Ishikawa (cell line): Measurements from ENCODE around the gene CCT5.
A peak's percentile ranks its signal among the peaks of the same experiment; 100 is the strongest.

ENCODE experiments used
- CEBPB ChIP-seq: IDR thresholded peaks from 2 replicates; pipeline ENCODE4 v1.6.1; 2012
- CREB1 ChIP-seq: IDR thresholded peaks from 2 replicates; pipeline ENCODE4 v1.6.1; 2012; ENCODE audit warnings: low read depth
- EGR1 ChIP-seq: IDR thresholded peaks from 2 replicates; pipeline ENCODE4 v1.6.1; 2012
- EP300 ChIP-seq: IDR thresholded peaks from 2 replicates; pipeline ENCODE4 v1.6.1; 2012; ENCODE audit warnings: borderline replicate concordance
- FOXM1 ChIP-seq: IDR thresholded peaks from 2 replicates; pipeline ENCODE4 v1.6.1; 2012; ENCODE audit warnings: low read depth, borderline replicate concordance
- NFIC ChIP-seq: IDR thresholded peaks from 2 replicates; pipeline ENCODE4 v1.6.1; 2012
- RAD21 ChIP-seq: IDR thresholded peaks from 2 replicates; pipeline ENCODE4 v1.6.1; 2012; ENCODE audit warnings: low read depth
- TAF1 ChIP-seq: IDR thresholded peaks from 2 replicates; pipeline ENCODE4 v1.6.1; 2012; ENCODE audit warnings: low read depth, mild to moderate bottlenecking
- TCF12 ChIP-seq: IDR thresholded peaks from 2 replicates; pipeline ENCODE4 v1.6.1; 2012; ENCODE audit warnings: low read depth
- TEAD4 ChIP-seq: IDR thresholded peaks from 2 replicates; pipeline ENCODE4 v1.6.1; 2012
- YY1 ChIP-seq: IDR thresholded peaks from 2 replicates; pipeline ENCODE4 v1.6.1; 2012; ENCODE audit warnings: low read depth
- ZBTB7A ChIP-seq: IDR thresholded peaks from 2 replicates; pipeline ENCODE4 v1.6.1; 2012; ENCODE audit warnings: low read depth
- TF ChIP-seq, protein P1 (sequence below): IDR thresholded peaks from 2 replicates; pipeline ENCODE4 v1.6.1; 2012
- TF ChIP-seq, protein P2 (sequence below): IDR thresholded peaks from 2 replicates; pipeline ENCODE4 v1.6.1; 2012; ENCODE audit warnings: low read depth, mild to moderate bottlenecking
- TF ChIP-seq, protein P3 (sequence below): IDR thresholded peaks from 2 replicates; pipeline ENCODE4 v1.6.1; 2012

Gene CCT5

DNA sequence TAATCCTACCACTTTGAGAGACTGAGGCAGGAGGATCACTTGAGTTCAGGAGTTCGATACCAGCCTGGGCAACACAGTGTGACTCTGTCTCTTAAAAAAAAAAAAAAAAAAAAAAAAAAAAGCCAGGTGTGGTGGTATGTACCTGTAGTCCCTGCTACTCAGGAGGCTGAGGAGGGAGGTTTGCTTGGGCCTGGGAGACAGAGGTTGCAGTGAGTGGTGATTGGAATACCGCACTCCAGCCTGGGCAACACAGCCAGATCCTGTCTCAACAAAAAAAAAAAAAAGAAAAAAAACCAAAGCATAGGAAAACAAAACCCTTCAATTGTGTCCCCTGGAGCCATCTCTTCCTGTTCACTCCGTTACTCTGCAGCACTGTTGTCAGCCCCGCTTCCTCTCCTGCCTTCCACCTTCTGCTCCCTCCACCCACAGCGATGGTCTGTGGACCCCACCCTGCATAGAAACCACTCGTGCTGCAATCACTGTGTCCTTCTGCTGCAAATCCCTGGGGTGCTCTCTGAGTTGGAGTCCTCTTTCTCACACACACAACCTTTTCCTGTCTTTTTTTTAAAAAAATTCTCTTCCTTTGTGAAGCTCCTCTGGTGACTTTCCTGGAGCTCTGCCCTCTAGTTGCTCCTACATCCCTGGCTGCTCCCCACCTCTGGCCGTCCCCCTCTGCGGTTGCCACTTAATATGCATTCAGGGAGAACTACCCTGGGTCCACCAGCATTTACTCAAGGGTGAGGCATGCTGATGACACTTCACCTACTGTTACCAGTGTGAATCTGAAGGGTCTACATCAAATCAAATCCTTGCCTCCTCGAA lies 22.2 kb downstream of the CCT5 start:
- TF ChIP-seq FOXM1, result no peak
- no peak for TF ChIP-seq CREB1
- no peak for TF ChIP-seq ZBTB7A

DNA sequence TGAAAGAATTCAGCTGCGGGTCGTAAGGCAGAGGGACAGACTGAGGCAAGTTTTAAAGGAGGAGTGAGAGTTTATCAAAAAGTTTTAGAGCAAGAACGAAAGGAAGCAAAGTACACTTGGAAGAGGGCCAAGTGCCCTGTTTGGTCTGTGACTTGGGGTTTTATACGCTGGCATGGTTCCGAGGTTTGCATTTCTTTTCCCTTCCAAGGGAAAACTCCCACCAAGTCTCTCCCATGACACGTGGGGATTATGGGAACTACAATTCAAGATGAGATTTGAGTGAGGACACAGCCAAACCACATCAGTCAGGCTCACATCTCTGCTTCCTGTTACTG lies 22.8 kb downstream of the CCT5 start:
- 0 out of 2 replicates have a peak, but pooled peaks have one; percentile 16 for TF ChIP-seq NFIC

DNA sequence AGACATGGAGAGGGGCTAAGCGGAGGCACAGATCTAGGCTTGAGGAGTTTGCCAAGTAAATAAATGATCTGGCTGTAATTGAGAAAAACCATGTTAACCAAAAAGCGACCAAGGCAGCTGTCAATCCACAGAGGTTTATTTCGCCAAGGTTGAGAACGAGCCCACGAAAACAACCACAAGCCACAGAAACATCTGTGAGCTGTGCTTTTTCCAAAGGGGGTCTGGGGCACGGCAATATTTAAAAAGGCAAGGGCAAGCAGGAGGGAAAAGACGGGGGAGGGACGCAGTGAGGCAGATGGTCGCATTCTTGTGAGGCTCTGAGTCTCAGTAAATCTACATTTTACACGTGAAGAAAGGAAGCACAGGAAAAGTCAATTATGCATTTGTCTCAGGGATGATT lies 25.4 kb downstream of the CCT5 start:
- TF ChIP-seq, protein P1, sequence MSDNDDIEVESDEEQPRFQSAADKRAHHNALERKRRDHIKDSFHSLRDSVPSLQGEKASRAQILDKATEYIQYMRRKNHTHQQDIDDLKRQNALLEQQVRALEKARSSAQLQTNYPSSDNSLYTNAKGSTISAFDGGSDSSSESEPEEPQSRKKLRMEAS, result no peak
- no peak for TF ChIP-seq TCF12
- no peak for TF ChIP-seq EP300
- TF ChIP-seq ZBTB7A, result no peak
- no peak for TF ChIP-seq TEAD4
- TF ChIP-seq, protein P2, sequence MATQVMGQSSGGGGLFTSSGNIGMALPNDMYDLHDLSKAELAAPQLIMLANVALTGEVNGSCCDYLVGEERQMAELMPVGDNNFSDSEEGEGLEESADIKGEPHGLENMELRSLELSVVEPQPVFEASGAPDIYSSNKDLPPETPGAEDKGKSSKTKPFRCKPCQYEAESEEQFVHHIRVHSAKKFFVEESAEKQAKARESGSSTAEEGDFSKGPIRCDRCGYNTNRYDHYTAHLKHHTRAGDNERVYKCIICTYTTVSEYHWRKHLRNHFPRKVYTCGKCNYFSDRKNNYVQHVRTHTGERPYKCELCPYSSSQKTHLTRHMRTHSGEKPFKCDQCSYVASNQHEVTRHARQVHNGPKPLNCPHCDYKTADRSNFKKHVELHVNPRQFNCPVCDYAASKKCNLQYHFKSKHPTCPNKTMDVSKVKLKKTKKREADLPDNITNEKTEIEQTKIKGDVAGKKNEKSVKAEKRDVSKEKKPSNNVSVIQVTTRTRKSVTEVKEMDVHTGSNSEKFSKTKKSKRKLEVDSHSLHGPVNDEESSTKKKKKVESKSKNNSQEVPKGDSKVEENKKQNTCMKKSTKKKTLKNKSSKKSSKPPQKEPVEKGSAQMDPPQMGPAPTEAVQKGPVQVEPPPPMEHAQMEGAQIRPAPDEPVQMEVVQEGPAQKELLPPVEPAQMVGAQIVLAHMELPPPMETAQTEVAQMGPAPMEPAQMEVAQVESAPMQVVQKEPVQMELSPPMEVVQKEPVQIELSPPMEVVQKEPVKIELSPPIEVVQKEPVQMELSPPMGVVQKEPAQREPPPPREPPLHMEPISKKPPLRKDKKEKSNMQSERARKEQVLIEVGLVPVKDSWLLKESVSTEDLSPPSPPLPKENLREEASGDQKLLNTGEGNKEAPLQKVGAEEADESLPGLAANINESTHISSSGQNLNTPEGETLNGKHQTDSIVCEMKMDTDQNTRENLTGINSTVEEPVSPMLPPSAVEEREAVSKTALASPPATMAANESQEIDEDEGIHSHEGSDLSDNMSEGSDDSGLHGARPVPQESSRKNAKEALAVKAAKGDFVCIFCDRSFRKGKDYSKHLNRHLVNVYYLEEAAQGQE, result no peak

DNA sequence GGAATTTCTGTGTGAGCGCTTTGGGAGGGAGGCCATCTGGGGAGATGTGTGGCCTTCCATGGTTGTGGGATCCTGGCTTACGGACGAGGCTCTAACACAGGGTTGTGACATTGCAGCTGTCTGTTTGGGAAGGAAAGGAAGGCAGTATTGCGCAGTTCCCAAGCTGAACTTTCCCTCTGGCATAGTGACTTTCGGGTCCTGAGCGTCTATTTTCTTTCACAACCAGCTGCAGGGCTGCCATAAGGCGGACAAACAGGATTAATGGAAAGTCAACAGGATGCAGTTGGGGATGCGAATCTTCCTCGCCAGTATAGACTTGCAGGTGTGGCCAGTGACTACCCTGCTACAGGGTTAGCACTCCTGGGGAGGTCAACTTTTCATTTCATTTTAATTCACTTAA lies 25.9 kb downstream of the CCT5 start:
- TF ChIP-seq CEBPB (no peak), CREB1 (no peak), EP300 (no peak), ZBTB7A (no peak), YY1 (no peak), FOXM1 (no peak), TCF12 (no peak), EGR1 (no peak), NFIC (no peak), TAF1 (no peak), TEAD4 (no peak), RAD21 (no peak)
- TF ChIP-seq, protein P2, result no peak
- TF ChIP-seq, protein P1, result no peak
- TF ChIP-seq, protein P3, sequence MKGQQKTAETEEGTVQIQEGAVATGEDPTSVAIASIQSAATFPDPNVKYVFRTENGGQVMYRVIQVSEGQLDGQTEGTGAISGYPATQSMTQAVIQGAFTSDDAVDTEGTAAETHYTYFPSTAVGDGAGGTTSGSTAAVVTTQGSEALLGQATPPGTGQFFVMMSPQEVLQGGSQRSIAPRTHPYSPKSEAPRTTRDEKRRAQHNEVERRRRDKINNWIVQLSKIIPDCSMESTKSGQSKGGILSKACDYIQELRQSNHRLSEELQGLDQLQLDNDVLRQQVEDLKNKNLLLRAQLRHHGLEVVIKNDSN, result no peak

DNA sequence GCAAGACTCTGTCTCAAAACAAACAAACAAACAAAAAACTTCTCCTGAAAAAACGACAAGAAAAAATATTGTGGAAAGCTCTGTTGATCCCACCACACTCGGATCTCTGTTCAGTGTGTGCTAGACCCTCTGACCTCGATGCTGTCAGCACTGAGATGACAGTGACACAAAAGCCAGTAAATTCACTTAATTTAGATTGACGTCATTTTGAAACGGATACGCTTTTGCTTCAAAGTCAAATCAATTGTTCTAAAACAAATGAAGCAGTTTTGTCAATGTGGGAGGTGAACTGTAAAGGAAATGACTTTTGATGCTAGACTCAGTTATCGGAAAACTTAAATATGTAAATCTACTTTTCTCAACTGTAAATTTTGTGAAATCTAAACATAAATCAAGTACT lies 26.6 kb downstream of the CCT5 start:
- TF ChIP-seq RAD21 (no peak), TAF1 (no peak), CREB1 (no peak), EGR1 (no peak), NFIC (no peak), YY1 (no peak), ZBTB7A (no peak), TEAD4 (no peak), EP300 (no peak), FOXM1 (no peak), TCF12 (no peak), CEBPB (no peak)
- TF ChIP-seq, protein P3, result no peak
- TF ChIP-seq, protein P2, result no peak
- TF ChIP-seq, protein P1, result no peak
